ENCODE measurements around the gene METTL18. TPM values are rescaled to one million over a fixed set of nuclear protein-coding genes. Genes with fewer than 3 reads are reported as not detected.

METTL18 gene
- total RNA-seq, 1 donor from 2014 or later, result 5.4 TPM

GRCh38 chr1:169795687-169796086, 980 bp upstream of the METTL18 start:
- DNase-seq (no peak), ATAC-seq (ENCODE audit: poor library complexity) (no peak)
- intact Hi-C loops (cut with DNase I), result no loop called here

GRCh38 chr1:169793730-169794129, 977 bp downstream of the METTL18 start:
- intact Hi-C loops (cut with DNase I), result no loop called here
- DNase-seq (no peak), ATAC-seq (ENCODE audit: poor library complexity) (no peak)

DNA sequence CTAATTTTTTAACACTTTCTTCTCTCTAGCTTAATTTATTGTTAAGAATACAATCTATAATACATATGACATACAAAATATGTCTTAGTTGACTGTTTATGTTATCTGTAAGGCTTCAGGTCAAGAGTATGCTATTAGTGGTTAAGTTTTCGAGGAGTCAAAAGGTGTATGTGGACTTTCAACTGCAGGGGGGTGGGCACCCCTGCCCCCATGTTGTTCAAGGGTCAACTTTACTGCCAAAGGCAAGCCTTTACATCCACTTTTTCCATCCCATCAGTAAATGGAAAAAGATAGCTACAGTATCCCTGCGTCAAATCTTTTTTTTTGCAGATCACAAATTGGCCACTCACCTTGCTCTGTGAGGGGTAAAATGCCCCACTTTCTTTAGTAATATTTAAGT, 6.3 kb downstream of the METTL18 start:
- DNase-seq (no peak), ATAC-seq (ENCODE audit: poor library complexity) (no peak)
- intact Hi-C loops (cut with DNase I), result no loop called here

- intact Hi-C loops (cut with DNase I), result no loop called here
- DNase-seq (no peak), ATAC-seq (ENCODE audit: poor library complexity) (no peak)
These were observed 7.7 kb downstream of the METTL18 start for GRCh38 chr1:169786974-169787373.

DNA sequence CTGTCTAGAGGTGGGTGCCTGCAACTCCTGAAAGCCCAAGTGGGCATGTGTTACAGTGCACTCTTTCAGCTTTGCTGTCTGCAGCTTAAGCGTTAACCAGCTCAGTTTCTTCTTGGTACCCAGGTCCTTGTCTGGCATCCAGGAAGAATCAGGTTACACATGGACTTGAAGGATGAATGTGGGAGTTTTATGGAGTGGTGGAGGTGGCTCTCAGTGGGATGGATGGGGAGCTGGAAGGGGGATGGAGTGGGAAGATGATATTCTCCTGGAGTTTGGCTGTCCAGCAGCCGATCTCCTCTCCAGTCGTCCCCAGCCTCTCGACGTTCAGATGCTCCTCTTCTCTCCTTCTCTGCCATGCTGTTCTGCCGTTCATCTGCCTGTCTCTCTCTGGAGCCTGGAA, 9.4 kb downstream of the METTL18 start:
- intact Hi-C loops (cut with DNase I), result no loop called here
- DNase-seq (no peak), ATAC-seq (ENCODE audit: poor library complexity) (no peak)

DNA sequence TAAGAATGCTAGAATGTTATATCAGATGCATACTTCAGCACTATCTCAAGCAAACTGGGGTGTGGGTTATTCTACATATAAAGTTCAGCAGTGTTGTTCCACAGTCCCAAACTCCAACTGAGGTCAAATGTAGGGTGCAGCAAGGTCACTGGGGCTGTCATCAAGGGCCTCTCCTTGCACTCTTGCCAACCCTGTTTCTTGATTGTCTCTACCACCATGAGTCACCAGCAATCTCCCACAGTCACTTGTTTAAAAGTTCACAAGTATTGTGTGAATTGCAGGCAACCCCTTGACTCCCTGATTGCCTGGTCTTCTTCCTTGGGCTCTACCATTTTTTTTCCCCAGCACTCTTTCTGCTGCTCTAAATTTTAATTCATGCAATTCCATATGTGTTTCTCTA, 10.6 kb downstream of the METTL18 start:
- DNase-seq, result no peak
- intact Hi-C loops (cut with DNase I), result no loop called here
- ATAC-seq (ENCODE audit: poor library complexity), result no peak

DNA sequence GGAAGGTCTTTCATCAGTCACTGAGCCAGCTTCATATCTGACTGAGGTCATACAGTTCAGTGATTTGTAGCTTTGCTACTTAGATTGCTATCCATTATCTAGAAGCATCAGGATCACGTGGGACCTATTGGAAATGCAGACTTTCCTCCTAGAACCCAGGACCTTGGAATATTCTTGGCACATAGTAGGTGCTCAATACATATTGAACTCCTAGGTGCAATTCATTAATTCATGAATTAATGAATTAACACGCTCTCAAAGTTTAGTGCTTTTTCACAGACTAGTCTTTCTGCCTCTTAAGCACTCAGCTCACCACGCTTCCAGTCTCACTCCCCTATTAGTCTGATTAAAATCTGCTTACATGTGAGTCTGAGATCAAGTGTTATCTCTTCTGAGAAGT, 12.1 kb downstream of the METTL18 start:
- ATAC-seq (ENCODE audit: poor library complexity), result no peak

DNA sequence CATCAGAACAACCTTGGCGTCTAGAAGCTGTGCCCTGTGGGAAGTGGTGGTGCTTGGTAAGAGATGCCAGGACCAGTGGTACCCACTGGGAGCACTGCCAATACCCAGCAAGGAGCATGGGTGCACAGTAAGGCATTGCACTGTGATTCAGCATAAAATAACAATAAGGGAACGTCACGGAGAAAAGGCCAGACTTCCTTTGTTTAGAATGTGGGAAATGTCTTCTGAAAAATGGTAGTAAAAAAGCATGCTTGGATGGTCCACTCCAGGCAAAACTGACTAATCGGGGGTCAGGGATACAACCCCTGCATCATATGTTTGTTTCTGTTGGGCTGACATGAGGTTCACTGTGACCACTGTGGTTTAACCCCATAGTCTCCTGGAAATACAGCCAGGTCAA, 14.7 kb downstream of the METTL18 start:
- ATAC-seq (ENCODE audit: poor library complexity) (no peak), DNase-seq (no peak)
- intact Hi-C loops (cut with DNase I), result no loop called here

More for the DNA sequence above, 12.1 kb downstream of the METTL18 start:
- intact Hi-C loops (cut with DNase I), result no loop called here
- DNase-seq, result no peak

- no peak for DNase-seq
- intact Hi-C loops (cut with DNase I), result no loop called here
- ATAC-seq (ENCODE audit: poor library complexity), result no peak
These were observed 15.6 kb downstream of the METTL18 start for GRCh38 chr1:169779150-169779549.

DNA sequence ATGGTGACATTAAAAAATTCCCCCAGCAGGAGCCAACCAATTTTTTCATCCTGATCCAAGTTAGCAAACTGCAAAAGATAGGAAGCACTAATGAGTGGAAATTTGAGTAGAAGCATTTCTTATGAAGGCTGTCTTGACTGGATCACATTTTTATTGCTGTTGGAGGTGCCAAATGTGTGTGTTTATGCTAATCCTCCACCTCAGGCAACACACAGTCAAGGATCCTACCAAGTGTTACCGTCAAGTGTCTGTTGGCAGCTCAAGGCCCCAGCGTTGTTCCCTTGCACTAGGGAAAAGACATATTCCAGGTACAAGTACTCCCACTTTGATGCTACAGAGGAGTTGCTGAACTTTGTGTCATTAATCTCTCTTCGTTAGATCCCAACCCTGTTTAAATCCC, 18.3 kb downstream of the METTL18 start:
- DNase-seq (no peak), ATAC-seq (ENCODE audit: poor library complexity) (no peak)
- intact Hi-C loops (cut with DNase I), result no loop called here

DNA sequence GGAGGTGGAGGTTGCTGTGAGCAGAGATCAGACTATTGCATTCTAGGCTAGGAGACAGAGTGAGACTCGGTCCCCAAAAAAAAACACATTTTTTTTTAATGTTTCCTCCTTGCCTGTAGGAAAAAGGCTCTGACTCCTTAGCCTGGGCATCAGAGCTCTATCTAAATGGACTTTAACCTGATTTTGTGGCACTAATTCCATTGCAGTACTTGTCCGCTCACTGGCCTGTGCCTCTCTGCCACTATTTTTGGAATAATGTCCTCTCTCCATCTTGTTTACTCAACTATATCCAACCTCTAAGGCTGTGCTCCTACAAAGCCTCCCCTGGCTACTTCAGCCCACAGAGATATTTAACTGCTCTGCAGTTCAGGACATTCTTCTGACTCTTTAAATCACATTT, 26.5 kb downstream of the METTL18 start:
- DNase-seq (no peak), ATAC-seq (ENCODE audit: poor library complexity) (no peak)
- intact Hi-C loops (cut with DNase I), result no loop called here

GRCh38 chr1:169765580-169766331, 29.0 kb downstream of the METTL18 start:
- no peak for ATAC-seq (ENCODE audit: poor library complexity)

GRCh38 chr1:169764919-169765318, 29.8 kb downstream of the METTL18 start:
- intact Hi-C loops (cut with DNase I), result no loop called here
- no peak for DNase-seq
- ATAC-seq (ENCODE audit: poor library complexity), result no peak

More at GRCh38 chr1:169765580-169766331, 29.0 kb downstream of the METTL18 start:
- intact Hi-C loops (cut with DNase I), result no loop called here
- DNase-seq, result no peak

DNA sequence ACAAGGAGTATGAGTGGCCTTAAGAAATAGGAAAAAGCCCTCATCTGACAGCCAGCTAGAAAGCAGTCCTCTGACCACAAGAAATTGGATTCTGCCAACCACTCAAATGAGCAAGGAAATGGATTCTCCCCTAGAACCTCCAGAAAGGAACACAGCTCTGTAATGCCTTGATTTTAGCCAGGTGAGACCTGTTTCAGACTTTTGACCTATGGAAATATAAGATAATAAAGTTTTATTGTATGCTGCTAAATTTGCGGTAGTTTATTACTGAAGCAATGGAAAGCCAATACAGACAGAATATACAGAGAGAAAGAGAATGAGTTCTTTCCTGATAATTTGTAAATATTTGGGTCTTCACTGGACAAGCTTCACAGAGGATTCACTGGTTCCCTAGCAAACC, 32.0 kb downstream of the METTL18 start:
- intact Hi-C loops (cut with DNase I), result no loop called here
- no peak for ATAC-seq (ENCODE audit: poor library complexity)
- no peak for DNase-seq

- intact Hi-C loops (cut with DNase I), result no loop called here
- DNase-seq (no peak), ATAC-seq (ENCODE audit: poor library complexity) (no peak)
These were observed 35.7 kb downstream of the METTL18 start for GRCh38 chr1:169759038-169759437.

GRCh38 chr1:169753549-169753948, 41.2 kb downstream of the METTL18 start:
- ATAC-seq (ENCODE audit: poor library complexity), result no peak
- intact Hi-C loops (cut with DNase I), result no loop called here

DNA sequence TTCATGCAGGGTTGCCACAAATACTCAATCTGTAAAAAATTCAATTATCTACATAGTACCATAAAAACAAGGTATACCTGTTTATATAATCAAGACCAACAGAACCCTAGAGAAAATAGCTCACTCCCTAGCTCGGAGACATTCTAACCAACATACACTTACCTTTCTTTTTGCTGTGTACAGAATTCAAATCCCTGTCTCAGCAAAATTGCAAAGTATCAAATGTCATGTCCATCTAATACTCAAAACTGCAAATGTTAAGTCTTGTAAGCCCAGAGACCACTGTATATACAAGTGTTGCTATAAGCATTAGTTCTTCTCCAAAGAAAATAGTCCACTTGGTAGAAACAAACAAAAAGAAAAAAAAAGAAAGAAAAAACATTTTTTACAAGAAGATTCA, 44.7 kb downstream of the METTL18 start:
- ATAC-seq (ENCODE audit: poor library complexity) (no peak), DNase-seq (no peak)
- intact Hi-C loops (cut with DNase I), result no loop called here

More at GRCh38 chr1:169753549-169753948, 41.2 kb downstream of the METTL18 start:
- no peak for DNase-seq

DNA sequence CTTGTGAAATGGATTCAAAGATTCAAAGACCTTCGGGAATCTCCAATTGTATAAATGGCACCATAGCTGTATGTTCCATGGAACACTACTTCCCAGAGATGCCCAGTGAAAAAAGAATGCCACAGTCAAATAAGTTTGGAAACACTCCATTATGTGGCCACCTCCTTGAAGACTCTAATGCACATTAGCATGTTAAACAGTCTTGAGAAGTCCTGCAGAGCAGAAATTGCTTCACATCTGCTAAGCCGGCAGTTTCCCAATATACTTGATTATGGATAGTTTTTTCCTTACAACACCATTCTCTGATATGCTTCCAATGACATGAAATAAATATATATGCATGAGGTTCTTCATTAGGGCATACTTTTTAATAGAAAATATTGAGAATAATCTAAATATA, 48.2 kb downstream of the METTL18 start:
- no peak for DNase-seq
- intact Hi-C loops (cut with DNase I), result no loop called here
- ATAC-seq (ENCODE audit: poor library complexity), result no peak

DNA sequence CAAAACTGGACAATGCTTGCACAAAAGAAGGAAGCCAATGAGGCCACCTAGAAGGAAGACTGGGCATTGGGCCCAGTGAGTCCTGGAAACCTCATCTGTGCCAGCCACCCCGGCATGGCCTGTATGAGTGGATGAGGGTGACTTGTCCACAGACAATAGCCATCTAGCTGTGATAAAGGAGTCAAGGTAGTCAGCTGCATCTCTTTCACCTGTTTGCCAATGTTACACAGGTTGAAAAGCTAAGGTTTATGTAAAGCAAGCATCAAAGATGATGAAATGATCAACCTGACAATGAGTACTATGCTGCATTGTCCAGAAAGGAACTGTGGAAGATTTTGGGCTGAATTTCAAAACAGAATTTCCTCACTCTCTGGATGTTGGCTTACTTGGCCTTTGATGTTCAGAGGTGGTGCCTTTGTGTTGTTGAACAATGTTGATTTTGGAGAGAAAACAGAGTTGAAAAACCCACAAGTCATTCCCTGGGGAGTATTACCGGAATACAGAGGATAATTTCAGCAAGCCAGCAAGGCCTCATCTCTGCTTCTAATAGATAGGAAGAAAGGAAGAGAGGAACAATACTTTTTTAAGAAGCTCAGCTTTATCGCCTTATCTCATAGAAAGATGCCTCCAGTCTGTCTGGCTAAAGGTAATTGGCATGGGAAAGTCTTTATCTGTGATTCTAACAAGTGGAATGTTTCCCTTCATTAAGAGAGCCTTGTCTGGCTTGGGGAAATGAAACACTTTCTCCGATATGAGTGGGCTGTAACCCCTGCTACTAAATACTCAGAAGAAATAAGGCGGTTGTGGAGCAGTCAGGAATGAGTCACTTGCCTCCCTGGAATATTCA, 49.5 kb downstream of the METTL18 start:
- no peak for ATAC-seq (ENCODE audit: poor library complexity)
- intact Hi-C loops (cut with DNase I), result no loop called here
- no peak for DNase-seq

All from Right ventricle myocardium superior (tissue), 1 donor.